GM18502 (cell line): ENCODE measurements around the gene KIF12.

Experiments
- ATAC-seq: cut with Tn5 transposase; IDR thresholded peaks from one replicate; pipeline ENCODE4 v1.9.1; 2021; ENCODE audit warnings: mild to moderate bottlenecking; ENCODE audit not compliant: unreplicated experiment, poor library complexity

KIF12 gene

DNA sequence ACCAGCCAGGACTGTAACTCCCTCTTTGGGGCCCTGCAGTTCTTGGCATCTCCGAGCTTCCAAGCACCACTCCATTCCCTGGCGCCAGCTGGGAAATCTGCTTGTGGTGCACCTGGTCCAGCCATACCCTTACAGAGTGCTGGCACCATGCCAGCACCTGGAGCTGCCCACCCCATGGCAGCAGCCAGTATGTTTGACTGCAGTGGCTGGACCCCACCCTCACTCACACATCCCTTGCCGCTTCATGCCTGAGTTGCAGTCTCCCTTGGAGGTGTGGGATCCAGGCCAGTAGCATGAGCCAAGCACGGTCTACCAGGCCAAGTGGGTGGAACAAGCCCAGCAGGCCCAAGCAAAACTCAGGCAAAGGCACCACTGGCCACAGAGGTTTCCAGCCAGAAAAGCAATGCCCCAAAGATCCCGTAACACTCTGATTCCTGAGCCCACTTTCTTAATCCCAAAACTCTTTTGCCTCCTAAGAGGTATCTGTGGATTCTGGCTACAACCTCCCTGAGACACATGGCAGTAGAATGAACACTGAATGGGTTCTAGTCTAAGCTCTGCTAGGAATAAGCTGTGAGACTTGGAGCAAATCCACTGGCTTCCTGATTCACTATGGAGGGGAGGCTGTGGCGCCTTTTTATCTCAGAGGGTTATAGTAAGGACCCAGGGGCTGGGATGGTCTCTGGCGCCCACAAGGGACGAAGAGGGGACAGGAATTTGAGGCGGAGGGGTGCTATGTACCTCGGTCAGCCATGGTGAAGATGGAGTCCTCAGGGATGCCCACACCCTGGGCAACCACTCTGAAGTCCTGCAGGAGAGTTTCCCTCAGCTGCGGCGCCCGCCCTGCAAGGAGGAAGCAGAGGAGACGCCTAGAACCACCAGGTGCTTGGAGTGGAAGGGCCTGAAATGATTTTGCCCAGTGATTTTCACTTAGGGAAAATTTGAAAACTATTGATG, 26.6 kb downstream of the KIF12 start:
- no peak for ATAC-seq

DNA sequence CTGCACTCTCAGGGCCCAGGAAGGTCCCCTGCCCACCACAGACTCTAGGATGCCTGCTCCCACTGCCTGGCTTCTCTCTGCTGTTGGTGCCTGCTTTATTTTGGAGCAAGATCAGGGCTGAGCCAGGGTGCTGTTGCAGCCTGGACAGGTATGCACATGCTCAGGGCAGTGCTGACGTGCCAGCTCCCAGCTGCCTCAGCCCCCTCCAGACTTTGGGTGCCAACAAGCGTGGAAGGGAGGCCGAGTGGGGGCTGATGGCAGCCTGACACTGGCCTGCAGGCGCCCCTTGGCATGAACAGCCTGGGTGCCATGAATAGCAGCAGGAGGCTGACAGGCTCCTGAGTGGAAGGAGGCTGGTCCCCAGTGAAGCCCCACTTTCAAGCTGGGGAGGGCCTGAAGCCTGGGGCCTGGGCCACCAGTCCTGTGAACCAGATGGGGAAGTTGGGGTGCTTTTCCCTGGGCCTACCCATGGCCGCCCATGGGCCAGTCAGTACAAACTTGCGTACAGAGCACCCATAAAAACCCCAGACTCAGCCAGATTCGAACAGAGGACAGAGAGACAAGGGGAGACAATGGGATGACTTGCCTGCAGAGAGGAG, 27.8 kb downstream of the KIF12 start:
- no peak for ATAC-seq

DNA sequence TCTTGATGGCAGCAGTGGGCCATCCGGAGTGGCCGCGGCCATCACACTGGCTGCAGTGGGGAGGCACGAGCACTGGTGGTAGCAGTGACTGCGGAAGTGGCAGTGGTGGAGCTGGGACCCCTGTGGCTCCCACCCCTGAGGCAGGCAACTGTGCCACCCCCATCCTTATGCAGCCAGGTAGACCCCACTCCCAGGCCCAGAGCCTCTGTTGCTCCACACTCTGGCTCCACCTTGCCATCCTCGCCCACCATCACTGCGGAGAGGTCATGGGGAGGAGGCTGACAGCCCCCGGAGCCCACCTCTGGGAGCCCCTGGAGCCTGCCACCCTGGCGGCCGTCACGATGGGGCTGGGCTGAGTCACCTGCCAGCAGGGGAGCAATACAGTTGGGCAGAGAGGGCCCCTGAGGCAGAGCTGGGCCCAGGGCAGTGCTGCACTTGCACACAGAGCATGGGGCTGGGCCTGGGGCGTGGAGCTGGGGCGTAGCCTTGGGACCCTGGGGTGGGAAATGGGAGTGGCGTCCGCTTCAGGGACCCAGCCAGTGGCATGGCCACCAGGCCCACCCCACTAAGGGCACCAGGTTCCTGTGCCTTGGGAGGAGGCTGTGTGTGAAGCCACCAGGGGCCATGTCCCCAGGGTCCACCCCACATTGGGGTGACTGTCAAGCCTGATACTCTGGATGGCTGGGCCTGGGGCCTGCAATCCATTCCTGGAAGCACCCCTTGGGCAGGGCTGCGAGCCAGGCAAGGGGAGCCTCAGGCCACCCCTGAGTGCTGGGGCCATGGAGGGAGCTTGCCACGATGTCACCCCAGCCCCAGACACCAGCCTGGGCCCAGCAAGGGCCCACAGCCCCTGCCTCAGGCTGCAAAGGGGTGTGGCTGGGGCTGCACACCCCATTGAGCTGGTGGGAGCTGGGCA, 28.6 kb downstream of the KIF12 start:
- ATAC-seq = no peak

- ATAC-seq = no peak
Measured at GRCh38 chr9:114069476-114070187, 29.5 kb downstream of the KIF12 start.

- ATAC-seq = no peak
Measured at GRCh38 chr9:114065304-114065703, 33.8 kb downstream of the KIF12 start.

DNA sequence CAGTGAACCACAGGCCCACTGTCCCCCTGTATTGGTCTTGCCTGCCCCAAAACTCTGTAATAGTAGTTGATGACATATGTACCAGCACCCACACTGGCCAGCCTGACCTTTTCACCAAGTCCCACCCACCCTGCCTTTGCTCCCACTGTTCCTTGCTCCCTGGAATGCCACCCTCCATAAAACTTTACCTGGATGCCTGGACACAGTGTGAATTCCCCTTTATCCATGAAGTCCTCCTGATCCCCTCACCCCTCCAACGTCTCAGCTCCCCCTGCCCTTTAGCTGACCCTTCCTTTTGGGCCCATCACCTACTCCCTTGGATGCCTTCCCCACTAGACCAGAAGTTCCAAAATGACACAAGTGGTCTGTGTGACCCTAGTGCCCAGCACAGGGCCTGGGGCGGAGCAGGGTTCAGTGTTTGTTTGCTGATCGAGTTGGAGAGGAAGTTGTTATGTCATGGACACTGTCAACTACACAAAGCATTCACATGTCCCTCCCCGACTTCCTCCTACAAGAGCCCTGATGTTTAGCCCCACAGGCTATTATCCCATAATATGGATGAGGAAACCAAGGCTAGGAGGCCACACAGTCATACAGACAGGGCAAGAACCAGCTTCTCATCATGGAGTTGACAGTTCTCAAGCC, 37.1 kb downstream of the KIF12 start:
- ATAC-seq = no peak

GRCh38 chr9:114061292-114061691, 37.8 kb downstream of the KIF12 start:
- no peak for ATAC-seq

GRCh38 chr9:114060711-114061110, 38.4 kb downstream of the KIF12 start:
- no peak for ATAC-seq

DNA sequence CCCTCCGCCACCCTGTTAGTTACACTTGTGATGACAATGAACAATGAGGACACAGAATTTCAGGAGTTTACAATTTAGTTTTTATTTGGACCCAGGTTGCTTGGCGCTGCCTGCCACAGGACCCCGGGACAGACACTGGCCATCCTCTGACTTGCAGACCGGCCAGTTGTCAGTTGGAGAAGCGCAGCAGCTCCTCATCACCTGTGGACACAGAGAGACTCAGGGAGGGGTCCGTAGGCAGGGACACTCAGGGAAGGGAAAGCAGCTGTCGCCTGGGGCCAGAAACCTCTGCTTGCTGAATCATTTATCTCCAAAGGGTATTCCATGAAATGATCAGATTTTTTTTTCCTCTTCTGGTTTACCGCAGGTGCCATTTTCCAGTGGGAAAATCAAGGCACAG, 39.0 kb downstream of the KIF12 start:
- no peak for ATAC-seq

GRCh38 chr9:114059047-114059803, 39.9 kb downstream of the KIF12 start:
- no peak for ATAC-seq

- ATAC-seq = no peak
Measured at GRCh38 chr9:114058688-114059046, 40.4 kb downstream of the KIF12 start.

DNA sequence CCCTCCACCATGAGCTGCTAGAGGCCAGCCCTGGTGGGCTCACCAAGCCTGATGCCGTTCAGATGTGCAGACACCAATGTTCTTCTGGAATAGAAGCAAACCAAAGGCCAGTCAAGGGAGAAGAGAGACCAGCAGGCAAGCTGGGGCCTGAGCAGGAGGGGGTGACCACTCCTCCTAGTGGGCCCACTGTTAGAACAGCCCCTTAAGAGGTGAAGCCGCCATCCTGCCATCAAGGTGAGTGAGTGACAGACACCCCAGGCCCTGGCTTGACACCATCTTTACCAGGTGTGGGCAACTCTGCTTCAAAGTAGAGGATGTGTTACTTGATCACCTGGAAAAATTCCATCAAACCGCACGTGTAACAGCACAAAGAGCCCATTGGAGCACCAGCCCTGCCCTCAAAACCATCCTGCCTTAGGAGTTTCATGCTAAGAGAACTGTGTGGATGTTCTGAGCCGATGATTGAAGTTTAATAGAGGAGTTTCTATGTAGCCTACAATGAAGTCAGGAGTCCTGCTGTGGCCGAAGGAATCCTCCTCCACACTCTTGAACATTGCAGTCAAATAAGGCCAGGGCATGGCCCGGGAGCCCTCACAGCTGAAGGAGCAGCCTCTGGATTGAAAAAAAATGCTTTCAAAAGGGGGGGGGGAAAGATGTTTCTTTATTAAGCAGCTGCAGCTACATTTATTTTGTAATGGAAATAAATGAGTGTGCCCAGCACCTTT, 41.8 kb downstream of the KIF12 start:
- no peak for ATAC-seq

GRCh38 chr9:114056527-114056926, 42.6 kb downstream of the KIF12 start:
- no peak for ATAC-seq

DNA sequence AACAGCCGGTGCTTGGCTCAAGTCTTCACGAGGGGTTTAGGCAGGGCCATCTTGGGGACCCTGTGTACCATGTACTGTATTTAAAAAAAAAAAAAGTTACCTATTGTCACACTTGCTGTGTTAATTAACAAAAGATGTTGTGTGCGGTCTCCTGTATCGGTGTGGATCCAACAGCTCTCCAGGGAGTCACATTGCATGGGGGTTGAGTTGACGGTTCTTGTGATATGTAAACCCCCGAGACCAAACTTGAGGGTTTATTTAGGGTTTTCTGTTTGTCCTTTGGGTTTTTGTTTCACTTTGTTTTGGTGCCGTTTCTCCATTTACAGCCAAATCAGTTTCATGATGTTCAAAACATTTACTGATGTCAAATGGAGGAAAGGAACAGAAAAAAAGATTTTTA, 43.2 kb downstream of the KIF12 start:
- ATAC-seq = no peak

- ATAC-seq = no peak
Measured at GRCh38 chr9:114055061-114055460, 44.0 kb downstream of the KIF12 start.

GRCh38 chr9:114054191-114054690, 44.9 kb downstream of the KIF12 start:
- no peak for ATAC-seq

DNA sequence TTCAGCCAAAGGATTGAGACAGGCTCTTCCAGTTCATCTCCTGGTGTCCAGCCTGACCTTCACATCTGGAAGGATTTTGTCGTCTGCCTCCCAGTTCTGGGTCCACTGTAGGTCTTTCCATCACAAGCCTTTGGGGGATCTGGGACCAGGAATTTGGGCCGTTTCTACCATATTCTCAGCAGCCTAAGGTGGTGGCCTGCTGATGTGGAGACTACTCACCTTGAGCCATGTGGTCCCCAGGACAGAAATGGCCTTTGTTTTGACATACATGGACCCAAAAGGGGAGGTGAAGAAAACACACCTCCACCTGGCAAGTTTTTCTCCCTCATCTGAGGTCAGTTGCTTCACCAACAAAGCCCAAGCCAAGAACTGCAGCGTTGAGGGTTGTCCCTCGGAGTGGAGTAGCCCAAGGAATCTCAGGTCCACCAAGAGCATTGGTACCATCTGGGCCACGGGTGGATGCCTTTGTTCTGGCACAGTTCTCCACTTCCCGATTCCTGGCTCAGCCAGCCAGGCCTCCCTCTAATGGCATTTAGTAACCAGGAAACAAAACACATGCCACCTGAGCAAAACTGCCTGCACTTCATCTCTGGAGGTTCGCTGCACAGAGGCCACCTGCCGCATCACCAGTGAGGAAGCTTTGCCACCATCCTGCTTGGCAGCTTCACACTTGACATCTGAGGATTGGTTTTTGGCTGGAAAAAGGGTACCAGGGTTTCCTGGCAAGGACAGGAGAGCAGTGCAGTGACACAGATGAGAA, 45.7 kb downstream of the KIF12 start:
- no peak for ATAC-seq
